Activated T-cell treated with anti-CD3 and anti-CD28 coated beads for 24 hours (primary cell): ENCODE results near the gene ABHD2.
"Not testable (repeated sequence)": the region's sequence is repeated elsewhere in the genome, so short reads cannot be mapped to it uniquely, and the experiment has no call there.

Source experiments
- DNase-seq: peaks from one replicate; pipeline ENCODE4 v3.0.0-alpha.2; 2020; ENCODE audit warnings: low read depth

The ABHD2 gene

DNA sequence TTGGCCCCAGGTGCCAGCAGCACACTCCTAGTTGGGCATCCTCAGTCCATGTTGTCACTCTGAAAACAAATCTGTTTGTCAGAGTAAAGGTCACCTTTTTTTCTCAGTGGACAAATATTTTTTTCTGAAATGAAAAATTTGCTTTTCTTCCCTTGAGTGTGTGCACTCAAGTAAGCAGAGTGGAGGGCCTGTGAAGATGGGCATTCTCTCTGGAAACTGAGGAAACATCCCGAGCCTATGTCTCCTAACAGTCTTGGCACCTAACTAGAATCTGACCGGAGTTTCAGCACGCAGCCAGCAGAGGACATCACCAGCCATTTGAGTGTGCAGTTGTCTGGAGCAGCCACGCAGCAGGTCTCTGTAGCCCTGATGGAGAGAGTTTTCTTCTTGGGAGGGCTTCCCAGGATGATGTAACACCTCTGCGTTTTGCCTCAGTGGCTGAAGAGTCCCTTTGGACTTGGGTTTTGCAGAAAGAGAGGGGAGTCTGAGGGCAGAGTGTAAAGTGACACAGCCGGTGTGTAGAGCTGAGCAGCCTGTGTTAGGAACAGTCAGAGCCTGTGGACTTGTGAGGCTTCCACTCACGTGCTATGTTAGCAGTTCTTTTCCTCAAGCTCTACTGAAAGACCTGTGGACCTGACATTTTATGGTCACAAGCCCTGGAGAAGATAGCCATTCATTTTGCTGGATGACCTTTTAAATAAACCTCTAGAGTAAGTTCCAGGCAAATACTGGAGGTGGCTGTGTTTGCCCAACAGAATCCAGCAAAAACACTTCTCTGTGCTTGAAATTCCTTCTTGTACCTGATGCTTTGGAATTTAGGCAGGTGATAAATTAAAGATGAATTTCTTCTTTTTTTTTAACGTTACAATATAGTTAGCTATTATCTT is 51.6 kb downstream of the ABHD2 start:
- DNase-seq, result no peak

- no peak for DNase-seq
Observed at GRCh38 chr15:89140595-89140994, 52.3 kb downstream of the ABHD2 start.

GRCh38 chr15:89141159-89141558 is 52.9 kb downstream of the ABHD2 start:
- not testable (repeated sequence) for DNase-seq

- DNase-seq, result no peak
Observed at GRCh38 chr15:89141885-89142284, 53.6 kb downstream of the ABHD2 start.

DNA sequence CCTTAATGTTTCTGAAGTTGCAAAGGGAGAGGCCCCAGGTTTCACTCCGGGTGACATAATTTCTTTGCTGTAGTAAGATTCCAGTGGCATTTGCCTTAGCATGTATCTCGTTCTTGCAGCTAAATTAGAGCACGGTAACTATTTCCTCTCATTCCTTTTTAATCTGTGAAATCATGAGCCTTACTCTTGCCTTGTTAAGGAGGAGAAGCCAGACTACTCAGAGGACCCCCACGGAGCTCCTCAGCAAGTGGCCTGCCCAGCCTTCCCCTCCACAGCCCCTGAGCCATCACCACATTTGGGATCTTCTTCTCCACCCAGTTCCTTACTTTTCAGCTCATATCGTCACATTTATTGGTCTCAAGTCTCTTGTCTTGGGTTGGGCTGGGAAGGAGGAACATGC is 54.2 kb downstream of the ABHD2 start:
- no peak for DNase-seq

GRCh38 chr15:89143503-89144162 is 55.4 kb downstream of the ABHD2 start:
- no peak for DNase-seq

DNA sequence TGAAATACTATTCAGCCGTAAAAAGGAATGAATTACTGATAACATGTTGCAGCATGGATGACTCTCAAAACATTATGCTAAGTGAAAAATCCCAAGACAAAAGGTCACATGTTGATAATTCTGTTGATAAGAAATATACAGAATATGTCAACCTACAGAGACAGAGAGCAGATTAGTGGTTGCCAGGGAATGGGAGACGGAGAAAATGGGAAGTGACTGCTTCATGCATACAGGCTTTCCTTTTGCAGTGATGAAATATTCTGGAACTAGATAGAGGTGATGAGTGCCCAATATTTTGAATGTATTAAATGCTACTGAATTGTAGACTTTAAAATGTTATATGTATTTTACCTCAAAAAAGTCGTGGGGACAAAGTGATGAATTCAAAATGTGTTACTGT is 56.2 kb downstream of the ABHD2 start:
- DNase-seq, result no peak

- DNase-seq, result no peak
Observed at GRCh38 chr15:89146366-89146765, 58.1 kb downstream of the ABHD2 start.

DNA sequence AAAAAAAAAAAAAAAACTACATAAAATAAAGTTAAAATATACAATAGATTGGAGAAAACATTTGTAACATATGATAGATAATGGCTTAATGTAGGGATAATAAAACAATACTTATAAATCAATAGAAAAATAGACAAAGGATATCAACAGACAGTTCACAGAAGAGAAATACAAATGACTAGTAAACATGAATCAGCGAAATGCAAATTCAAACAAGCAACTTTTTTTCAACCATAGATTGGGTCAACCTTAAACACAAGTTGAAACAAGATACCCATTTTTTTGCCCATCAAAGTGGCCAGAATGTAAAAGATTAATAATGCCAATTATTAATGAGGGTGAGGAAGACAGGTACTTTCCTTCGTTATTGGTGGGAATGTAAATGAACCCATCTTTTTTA is 59.9 kb downstream of the ABHD2 start:
- DNase-seq, result no peak

DNA sequence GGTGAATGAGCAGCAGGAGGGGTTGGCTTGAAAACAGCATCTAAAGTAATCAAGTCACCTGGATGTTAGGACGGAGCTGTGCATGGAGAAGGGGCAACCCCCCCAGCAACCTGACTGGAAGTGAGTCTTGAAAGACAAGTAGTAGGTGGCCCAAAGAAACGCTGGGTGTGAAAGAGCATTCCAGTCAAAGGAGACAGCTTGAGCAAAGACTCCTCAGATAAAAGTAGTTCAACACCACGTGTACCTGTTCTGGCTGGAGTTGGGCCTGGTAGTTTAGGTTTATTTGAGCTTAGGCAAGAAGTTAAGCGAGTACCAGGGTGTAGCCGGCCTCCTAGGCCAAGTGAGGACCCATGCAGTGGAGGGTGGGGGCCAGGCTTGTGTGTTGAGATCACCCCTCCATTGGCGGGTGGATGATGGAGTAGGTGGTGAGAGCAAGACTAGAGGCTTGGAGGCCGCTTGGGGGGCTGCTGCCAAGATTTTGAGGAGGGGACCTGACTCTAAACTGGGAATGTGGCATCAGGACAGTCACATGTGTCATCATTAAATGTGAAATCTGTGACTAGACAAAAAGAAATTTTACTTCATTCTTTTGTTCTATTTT is 61.3 kb downstream of the ABHD2 start:
- no peak for DNase-seq

DNA sequence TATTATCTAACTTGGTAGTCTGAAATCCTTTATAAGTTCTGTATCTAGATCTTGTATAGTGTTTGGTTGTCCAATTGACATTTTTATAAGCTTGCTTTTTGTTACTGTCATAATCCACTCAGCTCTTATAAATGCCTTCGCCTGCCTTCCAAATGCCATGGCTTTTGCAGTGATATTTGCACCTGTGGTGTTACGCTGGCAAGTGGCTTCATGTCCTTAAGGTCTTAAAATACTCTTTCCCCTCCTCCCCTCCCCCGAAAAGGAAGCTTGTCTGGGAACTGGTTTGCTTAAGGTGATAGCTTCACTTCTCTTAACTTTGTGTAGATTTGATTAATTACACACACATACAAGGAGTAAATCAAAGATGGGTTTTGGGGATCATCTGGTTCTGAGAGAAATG is 62.0 kb downstream of the ABHD2 start:
- no peak for DNase-seq

- no peak for DNase-seq
Observed at GRCh38 chr15:89150762-89151664, 62.8 kb downstream of the ABHD2 start.

DNA sequence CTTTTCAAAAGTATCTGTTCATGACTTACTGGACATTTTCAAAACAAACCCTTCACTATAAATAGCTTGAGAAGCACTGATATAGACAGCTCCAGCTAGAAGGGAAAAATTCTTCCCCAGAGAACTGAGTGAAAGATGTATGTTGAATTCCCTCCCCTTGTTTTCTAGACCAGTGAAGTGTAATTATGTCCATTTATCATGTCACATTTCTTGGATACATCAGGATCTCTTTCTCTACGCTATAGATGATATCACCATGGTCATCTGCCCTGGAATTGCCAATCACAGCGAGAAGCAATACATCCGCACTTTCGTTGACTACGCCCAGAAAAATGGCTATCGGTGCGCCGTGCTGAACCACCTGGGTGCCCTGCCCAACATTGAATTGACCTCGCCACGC is 66.9 kb downstream of the ABHD2 start:
- no peak for DNase-seq

- DNase-seq, result no peak
Observed at GRCh38 chr15:89155656-89156055, 67.4 kb downstream of the ABHD2 start.

- DNase-seq, result no peak
Observed at GRCh38 chr15:89157061-89157460, 68.8 kb downstream of the ABHD2 start.

GRCh38 chr15:89157918-89158564 is 69.8 kb downstream of the ABHD2 start:
- DNase-seq, result no peak

- no peak for DNase-seq
Observed at GRCh38 chr15:89161666-89162065, 73.4 kb downstream of the ABHD2 start.

DNA sequence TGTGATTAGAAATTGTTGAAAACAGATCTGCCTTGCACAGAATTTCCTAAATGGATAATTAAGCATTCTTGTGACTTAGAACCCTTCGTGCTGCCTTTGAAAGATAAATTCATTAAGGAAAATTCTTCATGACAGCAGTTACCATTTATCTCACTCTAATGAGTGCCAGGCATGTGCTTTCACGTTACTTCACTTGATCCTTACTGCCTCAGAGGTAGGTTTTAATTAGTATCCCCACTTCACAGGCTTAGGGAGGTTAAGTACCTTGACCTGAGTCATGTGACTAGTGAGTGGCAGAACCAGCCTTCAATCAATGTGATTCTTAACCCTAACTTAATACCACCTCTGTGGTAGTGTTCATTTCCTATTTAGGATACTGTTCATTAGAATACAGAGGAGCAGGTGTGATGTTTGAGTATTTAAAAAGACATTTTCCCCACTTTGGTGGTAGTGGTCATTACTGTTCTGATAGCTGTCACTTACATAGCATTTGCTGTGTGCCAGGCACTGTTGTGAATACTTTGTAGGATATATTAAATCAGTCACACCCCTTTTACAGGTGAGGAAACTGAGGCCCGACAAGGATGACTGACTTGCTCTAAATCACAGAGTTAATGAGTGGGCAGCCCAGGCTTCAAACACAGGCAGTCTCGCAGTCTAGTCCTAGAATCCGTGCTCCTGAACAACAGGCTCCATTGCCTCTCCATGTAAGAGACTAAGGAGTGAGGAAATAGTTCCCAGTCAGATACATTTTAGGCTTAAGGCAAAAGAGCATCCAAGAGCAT is 75.2 kb downstream of the ABHD2 start:
- DNase-seq, result no peak

DNA sequence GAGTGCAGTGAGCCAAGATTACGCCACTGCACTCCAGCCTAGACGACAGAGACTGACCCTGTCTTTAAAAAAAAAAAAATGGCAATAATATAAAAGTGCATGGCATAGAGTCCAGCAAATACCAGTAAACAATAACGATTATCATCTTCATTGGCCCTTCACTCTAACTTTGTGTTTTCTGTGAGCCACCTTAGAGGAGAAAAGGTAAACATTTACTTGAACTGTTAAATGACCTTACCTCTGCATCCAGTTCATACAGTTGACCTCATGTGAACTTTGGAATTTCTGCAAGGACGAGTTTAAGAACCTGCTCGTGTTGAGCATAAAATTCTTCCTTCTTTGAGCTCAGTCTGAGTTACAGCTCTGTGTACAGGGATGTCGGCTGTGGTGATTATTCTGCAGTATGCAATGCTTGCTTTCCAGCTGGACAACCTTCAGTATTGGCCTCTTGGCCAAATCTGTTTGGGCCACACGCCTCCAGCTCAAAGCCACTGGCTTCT is 76.5 kb downstream of the ABHD2 start:
- DNase-seq, result no peak

- no peak for DNase-seq
Observed at GRCh38 chr15:89165677-89166076, 77.4 kb downstream of the ABHD2 start.
